C1 segment of cervical spinal cord (tissue), 14 donors: ENCODE data around the gene THRB.
A peak's percentile ranks its signal among the peaks of the same experiment; 100 is the strongest.

Experiments used
- DNase-seq, 14 donors: peaks; one replicate each; lab custom pipeline; 2025; lab: John Stamatoyannopoulos, UW

The THRB gene

DNA sequence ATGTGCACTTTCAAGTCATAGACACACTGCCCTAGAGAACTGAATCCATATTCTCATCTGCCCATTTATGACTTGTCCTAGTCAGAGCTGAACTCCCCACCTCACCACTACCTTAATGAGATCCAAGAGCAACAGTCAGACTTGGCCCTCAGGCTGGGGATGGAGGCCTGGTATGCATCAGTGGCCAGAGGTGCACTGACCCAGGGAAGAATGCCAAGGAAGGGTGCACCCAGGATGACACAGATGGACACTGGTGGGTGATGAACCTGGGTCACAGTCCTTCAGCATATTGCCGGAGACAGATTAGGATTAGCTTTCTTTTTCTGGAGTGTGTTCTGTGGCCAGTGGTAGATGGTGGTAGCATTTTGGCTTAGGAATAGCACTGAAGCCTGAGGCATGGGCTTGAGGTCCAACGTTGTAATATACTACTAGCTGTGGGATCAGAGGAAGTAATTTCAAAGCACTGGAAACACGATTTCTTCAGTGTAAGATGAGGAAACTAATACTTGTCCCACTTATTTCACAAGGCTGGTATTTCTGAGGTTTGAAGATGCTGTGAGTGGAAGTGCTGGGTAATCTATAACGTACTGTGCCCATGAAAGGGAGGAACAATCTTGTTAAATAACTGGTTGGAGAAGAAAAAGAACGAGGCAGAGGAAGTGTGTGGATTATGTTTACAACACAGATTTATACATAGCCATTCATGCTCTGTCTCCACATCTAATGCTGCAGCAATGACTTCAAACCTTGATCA lies 265.0 kb downstream of the THRB start:
- DNase-seq, result no peak

- DNase-seq, result no peak
Measured at GRCh38 chr3:24227635-24228034, 267.0 kb downstream of the THRB start.

- no peak for DNase-seq
Measured at GRCh38 chr3:24226397-24226796, 268.3 kb downstream of the THRB start.

DNA sequence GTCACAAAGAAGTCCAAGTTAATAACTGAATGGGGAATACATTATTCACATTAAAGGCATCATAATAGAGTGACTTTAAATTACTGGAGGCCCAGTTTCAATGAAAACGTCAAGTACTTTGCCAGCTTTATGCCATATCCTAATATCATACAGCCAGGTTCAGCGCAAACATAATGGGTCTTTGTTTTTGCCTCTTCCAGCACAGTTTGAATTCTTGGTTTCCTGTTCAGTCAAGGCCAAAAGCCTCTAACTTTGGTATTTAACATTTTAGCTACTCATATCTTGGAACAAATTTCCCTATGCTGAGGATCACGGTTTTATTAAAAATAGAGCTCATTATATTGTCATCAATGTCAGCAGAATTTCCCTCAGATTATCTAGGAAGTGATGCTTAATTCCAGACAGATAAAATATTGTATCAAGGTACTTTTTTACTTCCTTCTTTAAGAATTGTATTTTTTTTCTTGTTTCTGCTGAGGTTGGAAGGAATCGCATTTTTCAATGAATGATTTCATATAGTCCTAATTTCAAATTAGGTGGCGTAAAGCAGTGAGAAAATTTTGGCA lies 269.2 kb downstream of the THRB start:
- DNase-seq, result no peak

GRCh38 chr3:24224666-24225384 lies 269.8 kb downstream of the THRB start:
- DNase-seq, result no peak

DNA sequence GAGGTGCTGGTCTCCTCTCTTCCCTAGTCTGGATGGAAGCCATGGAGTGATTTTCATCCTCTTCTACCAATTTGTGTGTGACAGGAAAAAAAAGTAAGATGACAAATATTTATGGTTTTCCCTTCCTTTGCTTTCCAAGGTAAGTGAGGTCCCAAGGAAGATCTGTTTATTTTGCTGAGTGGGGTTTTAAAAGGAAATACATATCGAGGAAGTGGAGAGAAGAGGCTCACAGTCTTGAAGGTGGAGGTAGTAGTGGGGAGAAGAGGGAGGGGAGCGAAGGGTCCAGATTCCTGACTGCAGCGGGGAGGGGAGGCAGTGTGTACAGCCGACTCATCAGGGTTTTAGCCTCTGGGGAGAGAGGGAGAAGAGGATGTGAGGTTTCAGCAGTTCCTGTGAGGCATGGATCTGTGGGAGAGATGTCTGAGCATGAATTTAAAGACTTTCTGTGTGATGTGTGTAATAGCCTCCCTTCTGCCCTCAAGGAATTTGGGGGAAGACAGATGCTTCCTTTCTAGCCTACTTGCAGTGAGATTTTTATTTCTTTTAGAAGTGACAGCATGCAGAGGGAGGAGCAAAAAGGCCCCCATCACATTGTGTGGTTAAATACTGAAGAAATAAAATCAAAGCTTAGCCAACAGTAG lies 272.4 kb downstream of the THRB start:
- no peak for DNase-seq

- peak in 2 of 14 donors; percentile 4 to 9 for DNase-seq
Measured at GRCh38 chr3:24220859-24221657, 273.6 kb downstream of the THRB start.

DNA sequence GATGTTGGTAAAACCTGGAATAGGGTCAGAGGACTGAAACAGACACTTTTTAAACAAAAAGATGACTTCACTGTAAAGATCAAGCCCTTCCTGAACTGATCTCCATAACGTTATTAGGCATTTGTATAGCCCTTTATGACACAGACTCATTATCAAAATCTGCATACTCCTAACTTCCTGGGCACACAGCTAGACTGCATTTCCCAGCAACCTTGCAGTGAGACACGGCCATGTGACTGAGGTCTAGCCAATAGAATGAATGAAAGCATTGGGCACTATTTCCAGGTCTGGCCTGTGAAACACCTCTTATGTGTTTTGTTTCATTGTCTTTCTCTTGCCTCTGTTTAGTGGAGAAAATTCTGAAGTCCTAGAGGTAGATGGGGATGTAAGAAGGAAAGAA lies 279.1 kb downstream of the THRB start:
- no peak for DNase-seq

GRCh38 chr3:24211381-24211780 lies 283.3 kb downstream of the THRB start:
- DNase-seq, result no peak

DNA sequence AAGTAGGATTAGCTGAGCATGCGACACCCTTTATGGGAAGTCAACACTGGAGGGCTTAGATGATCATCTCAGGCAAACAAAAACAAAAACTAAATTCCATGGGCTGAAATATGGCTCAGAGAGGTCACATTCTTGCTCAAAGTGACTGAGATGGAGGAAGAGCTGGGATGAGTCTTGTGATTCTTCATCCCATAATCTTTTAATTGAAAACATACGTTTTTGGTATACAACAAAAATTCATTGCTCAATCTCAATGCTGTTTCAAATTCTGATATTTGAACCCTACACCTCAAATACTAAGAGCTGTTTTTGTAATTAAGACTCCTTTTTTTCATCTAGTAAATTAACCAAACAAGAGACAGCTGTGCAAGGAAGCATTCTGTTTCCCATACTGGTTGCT lies 292.6 kb downstream of the THRB start:
- DNase-seq, result no peak

GRCh38 chr3:24201301-24201700 lies 293.3 kb downstream of the THRB start:
- no peak for DNase-seq

DNA sequence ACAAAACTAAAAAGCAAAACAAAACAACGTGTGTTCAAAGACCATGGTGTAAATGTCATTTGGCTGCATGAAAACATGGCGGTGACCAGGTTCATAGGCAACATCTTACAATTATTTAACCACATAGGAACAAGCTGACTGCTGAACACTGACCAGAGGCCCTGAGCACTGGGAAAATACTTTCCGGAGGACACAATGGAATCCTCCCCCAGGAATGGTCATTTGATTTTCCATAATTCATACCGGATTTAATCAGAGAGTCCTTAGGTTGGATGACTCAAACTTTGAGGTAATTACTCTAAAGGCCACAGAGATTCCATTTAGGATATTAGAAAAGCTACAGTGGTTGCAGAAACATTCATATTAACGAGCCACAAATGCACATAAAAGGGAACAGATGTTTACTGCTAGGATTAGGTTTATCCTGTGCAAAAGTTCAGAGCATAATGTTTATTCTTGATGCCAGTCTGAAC lies 294.8 kb downstream of the THRB start:
- no peak for DNase-seq

DNA sequence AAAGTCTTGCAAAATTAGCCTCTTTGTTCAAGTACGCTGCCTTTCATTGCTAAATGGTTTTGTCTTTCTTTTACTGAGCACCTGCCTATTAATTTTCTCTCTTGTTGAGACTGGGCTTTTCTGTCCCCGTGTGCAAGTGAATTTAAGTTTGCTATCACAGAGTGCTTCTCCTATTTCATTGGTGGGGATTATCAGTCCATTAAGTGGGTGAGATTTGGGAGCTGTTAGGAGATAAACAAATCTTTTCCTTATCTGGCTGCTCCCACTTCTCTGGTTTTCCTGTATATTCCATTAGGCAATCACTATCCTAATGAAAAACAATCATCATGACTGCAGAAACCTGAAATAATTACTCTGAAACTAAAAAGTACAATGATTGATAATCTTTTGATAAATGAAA lies 295.4 kb downstream of the THRB start:
- DNase-seq, result no peak

DNA sequence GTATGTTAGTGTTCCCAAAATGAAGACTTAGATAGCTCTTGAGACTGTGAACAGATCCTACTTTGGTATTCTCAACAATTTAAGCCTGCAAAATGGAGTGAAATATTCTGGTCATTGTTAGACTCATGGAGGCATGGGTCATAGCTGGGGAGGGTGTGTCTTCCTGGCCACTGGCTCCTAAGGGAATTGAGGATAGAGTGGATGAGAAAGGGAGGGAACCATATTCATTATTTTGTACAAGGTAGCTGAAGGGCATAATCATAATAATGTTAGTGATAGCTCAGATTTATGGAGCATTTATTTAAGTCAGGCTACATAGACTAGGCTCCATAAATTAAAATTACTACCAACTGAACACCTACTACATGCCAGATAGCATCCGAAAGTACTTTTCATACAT lies 295.9 kb downstream of the THRB start:
- DNase-seq, result no peak

DNA sequence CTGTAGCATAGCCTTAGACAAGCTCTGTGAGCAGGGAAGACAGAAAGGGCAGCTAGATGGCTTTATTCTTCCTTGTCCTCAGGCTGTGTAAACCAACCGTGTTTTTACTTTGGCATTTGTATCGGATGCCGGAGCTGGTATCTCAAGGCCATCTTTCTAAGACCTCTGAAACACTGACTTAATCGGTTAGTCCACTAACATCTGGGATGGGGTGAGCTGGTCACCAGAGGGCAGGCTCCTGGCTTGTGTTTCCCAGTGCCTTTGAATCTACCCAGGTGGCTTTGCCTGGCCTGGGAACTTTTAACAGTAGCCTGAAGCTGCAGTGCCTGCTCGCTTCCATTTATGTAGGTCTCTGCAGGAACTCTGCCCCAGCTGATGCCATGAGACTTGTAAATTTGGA lies 296.8 kb downstream of the THRB start:
- no peak for DNase-seq

GRCh38 chr3:24196526-24196925 lies 298.1 kb downstream of the THRB start:
- DNase-seq, result no peak

GRCh38 chr3:24195504-24196230 lies 299.0 kb downstream of the THRB start:
- DNase-seq, result no peak

GRCh38 chr3:24192469-24193056 lies 302.1 kb downstream of the THRB start:
- no peak for DNase-seq

DNA sequence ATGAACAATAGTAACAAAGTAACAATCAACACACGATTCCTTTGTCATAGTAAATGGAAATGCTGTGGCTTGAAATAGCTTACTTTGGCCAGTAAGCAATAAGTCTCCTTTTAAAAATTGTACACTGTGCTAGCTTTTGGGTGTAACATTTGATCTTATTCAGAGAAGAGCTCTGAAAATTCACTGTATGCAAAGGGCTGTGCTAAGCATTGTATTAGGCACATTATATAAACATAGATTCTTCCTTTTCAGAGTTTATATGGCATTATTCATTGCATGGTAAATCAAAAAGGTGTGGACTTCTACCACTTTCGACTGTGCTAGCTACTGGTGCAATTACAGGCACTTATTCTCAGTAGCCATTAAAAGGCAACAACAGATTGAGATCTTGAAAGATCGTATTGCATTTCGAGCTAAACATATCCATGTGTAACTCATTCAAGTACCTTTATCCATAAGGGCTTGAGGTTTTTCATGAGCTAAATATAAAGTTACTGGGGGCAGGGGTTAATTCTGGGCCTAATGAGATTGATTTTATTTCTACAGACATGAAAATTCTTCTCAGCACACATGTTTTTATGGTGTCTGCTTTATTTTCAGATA lies 302.7 kb downstream of the THRB start:
- no peak for DNase-seq

DNA sequence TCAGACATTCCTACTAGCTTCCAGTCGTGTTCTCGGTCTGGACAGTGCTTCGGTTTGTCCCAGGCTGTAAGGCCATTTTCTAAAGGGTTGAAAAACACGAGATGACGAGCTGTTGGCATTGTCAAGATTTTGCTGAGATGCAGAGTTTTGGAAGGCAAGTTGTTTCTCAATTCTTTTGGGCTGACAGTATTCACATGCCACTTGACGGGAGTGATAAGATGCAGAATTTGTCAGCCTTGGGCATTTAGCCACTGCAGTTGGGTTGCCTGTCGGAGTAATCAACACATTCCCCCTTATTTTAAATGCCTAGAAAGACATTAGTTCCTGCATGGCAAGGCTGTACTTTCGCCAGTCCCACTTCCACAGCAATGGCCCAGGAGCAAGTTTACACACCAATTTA lies 304.4 kb downstream of the THRB start:
- no peak for DNase-seq
